Neural crest cell (in vitro differentiated cells): Measurements from ENCODE around the gene RAE1. TPM values are rescaled to one million over a fixed set of nuclear protein-coding genes. Genes with fewer than 3 reads are reported as not detected.

Source experiments
- DNase-seq: peaks from one replicate; pipeline ENCODE4 v3.0.0; 2021; ENCODE audit warnings: low read depth, mixed read lengths, low spot score
- H3K27ac Mint-ChIP-seq: one replicate; pipeline ENCODE4 v1.8.0; 2021; ENCODE audit warnings: mild to moderate bottlenecking, mixed read lengths; ENCODE audit not compliant: unreplicated experiment
- H3K27me3 Mint-ChIP-seq: 2 replicates; pipeline ENCODE4 v1.8.0; 2021; ENCODE audit warnings: low read depth, mild to moderate bottlenecking, mixed read lengths
- H3K36me3 Mint-ChIP-seq: 2 replicates; pipeline ENCODE4 v1.8.0; 2021; ENCODE audit warnings: low read depth, mild to moderate bottlenecking, mixed read lengths
- H3K4me1 Mint-ChIP-seq: 2 replicates; pipeline ENCODE4 v1.8.0; 2021; ENCODE audit warnings: mixed read lengths
- H3K4me3 Mint-ChIP-seq: one replicate; pipeline ENCODE4 v1.8.0; 2021; ENCODE audit warnings: mild to moderate bottlenecking, mixed read lengths
- H3K9me3 Mint-ChIP-seq: 2 replicates; pipeline ENCODE4 v1.8.0; 2021; ENCODE audit warnings: mixed read lengths
- total RNA-seq: library from RNA; stranded (reverse); gene quantifications from 2 replicates; pipeline ENCODE4 v1.2.1, GENCODE V29; 2021
- TF ChIP-seq, protein P1 (sequence below): fragments of 200-600 bp; sonication (generic); conservative IDR thresholded peaks from 2 replicates; pipeline ENCODE4 v1.5.0; 2021; ENCODE audit warnings: antibody characterized with exemption, mild to moderate bottlenecking

RAE1 gene
- total RNA-seq, 1 donor from 2014 or later: 57.0 TPM

DNA sequence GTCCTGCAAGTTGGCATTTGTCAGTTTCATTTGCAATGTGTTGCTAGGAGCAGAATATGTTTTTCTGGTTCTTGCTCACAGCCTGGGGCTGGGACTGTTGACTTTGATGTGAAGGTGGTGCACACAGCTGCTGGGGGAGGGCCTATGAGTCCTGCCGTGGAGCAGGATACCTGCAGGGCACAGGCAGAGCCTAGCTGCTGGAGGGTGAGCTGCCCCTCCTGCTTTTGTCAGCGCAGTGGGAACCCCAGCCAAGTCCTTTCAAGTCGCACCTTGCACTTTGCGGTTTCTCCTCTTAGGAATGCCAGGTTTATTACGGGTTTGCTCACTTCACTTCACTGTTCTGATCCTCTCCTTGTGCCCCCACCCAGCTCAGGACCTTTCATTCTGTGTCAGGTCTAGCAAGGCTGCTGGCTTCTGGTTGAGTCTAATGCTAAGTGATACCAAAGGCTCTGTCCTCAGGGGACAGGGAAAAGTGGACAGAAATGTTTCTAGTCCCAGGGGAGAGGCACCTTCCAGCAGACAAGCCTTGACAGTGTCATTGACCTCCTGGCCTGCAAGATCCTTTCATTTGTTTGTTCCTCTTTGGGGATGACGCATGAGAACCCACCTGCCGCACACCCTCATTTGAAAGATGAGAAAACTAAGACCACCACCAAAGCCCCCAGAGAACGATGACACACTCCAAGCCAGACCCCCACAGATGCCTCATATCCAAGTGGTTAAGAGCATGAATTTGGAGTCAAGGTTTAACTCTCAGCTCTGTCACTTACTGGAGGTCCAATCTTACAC lies 24.2 kb upstream of the RAE1 start:
- H3K27me3 Mint-ChIP-seq: peaks cover 30% of the 10 kb centered on the region
- H3K4me3 Mint-ChIP-seq: no peak overlapping the region
- peaks cover 6% of the 10 kb centered on the region for H3K4me1 Mint-ChIP-seq
- H3K9me3 Mint-ChIP-seq: no peaks in the 10 kb centered on the region
- H3K27ac Mint-ChIP-seq: no peak overlapping the region
- DNase-seq: no peak
- no peaks in the 10 kb centered on the region for H3K36me3 Mint-ChIP-seq
- TF ChIP-seq, protein P1, sequence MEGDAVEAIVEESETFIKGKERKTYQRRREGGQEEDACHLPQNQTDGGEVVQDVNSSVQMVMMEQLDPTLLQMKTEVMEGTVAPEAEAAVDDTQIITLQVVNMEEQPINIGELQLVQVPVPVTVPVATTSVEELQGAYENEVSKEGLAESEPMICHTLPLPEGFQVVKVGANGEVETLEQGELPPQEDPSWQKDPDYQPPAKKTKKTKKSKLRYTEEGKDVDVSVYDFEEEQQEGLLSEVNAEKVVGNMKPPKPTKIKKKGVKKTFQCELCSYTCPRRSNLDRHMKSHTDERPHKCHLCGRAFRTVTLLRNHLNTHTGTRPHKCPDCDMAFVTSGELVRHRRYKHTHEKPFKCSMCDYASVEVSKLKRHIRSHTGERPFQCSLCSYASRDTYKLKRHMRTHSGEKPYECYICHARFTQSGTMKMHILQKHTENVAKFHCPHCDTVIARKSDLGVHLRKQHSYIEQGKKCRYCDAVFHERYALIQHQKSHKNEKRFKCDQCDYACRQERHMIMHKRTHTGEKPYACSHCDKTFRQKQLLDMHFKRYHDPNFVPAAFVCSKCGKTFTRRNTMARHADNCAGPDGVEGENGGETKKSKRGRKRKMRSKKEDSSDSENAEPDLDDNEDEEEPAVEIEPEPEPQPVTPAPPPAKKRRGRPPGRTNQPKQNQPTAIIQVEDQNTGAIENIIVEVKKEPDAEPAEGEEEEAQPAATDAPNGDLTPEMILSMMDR: no peak

DNA sequence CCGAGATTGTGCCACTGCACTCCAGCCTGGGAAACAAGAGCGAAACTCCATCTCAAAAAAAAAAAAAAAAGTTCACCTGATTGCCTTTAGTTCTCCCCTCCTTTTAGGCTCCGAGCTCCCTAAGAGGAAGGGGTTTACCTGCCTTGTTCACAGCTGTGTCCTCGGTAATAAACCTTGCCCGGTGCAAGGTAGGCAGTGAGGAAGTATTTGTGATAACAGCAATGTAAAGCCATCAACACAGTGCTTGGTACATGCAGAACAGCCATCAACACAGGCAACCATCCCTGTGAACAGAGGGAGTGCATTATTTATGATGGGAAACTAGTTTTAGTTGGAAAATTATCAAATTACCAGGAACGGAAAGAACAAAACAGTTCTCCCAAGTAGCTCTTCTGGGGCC lies 23.2 kb upstream of the RAE1 start:
- Mint-ChIP-seq H3K4me3 (no peak overlapping the region), H3K27me3 (peaks cover 31% of the 10 kb centered on the region), H3K27ac (no peak overlapping the region), H3K4me1 (peaks cover 3% of the 10 kb centered on the region), H3K9me3 (no peaks in the 10 kb centered on the region), H3K36me3 (no peaks in the 10 kb centered on the region)
- no peak for DNase-seq
- TF ChIP-seq, protein P1: no peak

DNA sequence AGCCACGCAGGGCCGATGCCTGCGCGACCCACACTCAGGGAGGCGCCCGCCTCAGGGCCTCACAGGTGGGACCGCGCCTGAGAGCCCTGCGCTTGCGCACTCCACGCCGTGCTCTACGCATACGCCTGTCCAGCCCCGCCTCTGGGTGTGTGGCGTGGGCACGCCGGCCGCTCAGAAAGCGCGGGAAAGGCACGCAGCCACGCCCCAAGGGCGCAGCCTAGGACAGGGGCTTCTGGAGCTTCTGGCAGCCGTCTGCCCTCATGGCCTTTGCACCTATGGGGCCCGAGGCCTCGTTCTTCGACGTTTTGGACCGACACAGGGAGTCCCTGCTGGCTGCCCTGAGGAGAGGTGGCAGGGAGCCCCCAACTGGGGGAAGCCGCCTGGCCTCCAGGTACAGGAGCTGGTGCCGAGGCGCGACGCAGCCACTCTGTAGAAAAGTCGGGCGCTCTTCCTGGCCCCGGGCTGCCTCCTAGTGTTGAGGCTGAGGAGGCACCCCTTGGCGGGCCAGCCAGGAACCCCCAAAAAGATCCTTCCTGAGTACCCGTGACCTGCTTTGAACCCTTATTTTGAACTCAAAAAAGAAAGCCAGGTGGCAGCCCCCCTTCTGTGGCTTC lies 21.3 kb upstream of the RAE1 start, which contains the start of gene SPO11:
Gene SPO11, plus strand, starts transcription at position 196 of the 614 bp plus-strand sequence. Its CDS starts 65 bp downstream, at position 261.
- H3K4me1 Mint-ChIP-seq: no peaks in the 10 kb centered on the region
- peaks cover 29% of the 10 kb centered on the region for H3K27me3 Mint-ChIP-seq
- DNase-seq: peak; percentile 14
- no peak within 1 kb of the TSS for H3K4me3 Mint-ChIP-seq
- TF ChIP-seq, protein P1: peak; percentile 51
- no peaks in the 10 kb centered on the region for H3K9me3 Mint-ChIP-seq
- no peaks in the 10 kb centered on the region for H3K36me3 Mint-ChIP-seq
- H3K27ac Mint-ChIP-seq: no peak within 1 kb of the TSS

DNA sequence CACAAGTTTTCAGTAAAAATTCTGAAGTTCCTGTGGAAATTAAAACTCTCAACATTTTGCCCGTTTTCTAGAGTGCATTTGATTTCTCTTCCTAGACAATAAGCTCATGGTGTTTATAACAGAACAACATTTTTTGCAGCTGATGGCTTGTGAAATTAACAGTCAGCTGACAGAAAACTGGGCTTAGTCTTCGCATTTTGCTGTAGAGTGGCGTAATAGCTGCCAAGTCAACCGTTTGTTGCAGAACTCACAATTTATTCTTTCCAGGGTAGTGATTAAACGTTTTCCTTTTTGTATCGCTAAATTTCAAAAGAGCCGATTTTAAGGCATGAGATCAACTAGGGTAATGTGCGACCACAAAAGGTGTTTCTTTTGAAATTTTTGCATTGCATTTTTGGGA lies 20.1 kb upstream of the RAE1 start:
- no peaks in the 10 kb centered on the region for H3K4me1 Mint-ChIP-seq
- no peak for DNase-seq
- no peaks in the 10 kb centered on the region for H3K36me3 Mint-ChIP-seq
- no peak overlapping the region for H3K27ac Mint-ChIP-seq
- peaks cover 29% of the 10 kb centered on the region for H3K27me3 Mint-ChIP-seq
- H3K9me3 Mint-ChIP-seq: no peaks in the 10 kb centered on the region
- H3K4me3 Mint-ChIP-seq: no peak overlapping the region
- TF ChIP-seq, protein P1: no peak

DNA sequence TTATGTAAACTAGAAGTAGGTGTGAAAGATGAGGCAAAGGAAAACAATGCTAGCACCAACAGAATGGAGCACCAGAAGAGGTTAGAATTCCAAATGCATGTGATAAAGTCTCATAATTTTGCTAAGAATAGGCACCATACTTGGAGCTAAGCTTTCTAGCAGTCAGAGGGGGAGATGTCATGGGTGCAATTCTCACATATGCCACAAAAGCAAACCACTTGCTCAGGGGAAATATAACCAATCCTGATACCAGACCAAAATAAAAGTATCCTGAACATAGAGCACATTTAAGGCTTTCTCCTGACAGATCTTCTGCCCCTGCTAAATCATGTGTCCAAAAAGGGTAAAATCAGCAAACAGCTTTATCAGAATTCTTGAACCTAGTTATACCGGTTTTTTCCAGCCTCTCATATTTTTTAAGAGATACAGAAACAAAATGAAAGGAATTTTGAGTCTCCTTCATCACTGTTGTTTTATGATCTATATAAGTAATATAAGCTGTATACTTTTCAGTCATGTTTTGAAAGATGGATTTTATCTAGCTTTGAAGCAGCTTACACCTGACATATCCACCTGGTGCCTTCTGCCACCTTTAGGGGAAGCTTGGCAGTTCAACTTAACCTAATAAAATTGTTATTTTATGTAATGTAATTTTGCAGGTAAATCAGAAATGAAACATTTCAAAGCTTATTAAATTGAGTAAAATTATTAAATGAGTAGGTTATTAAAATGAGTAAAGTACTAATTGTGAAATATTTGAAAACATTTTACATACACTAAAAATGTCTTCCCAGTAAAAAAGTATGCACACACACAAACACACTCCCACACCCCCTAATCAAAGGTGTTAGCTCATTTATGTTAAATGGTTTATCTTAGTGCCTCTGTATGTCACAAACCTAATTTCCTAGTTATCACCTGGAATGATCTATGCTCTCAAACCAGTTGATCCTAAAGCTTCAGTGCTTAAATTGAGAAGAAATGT lies 18.7 kb upstream of the RAE1 start:
- TF ChIP-seq, protein P1: peak; percentile 69
- Mint-ChIP-seq H3K36me3 (no peaks in the 10 kb centered on the region), H3K27me3 (peaks cover 26% of the 10 kb centered on the region), H3K4me3 (no peak overlapping the region), H3K27ac (no peak overlapping the region), H3K4me1 (no peaks in the 10 kb centered on the region), H3K9me3 (no peaks in the 10 kb centered on the region)
- no peak for DNase-seq
